Measurements from ENCODE around the gene QRICH1. TPM values are rescaled to one million over a fixed set of nuclear protein-coding genes. Genes with fewer than 3 reads are reported as not detected.

The QRICH1 gene, protein sequence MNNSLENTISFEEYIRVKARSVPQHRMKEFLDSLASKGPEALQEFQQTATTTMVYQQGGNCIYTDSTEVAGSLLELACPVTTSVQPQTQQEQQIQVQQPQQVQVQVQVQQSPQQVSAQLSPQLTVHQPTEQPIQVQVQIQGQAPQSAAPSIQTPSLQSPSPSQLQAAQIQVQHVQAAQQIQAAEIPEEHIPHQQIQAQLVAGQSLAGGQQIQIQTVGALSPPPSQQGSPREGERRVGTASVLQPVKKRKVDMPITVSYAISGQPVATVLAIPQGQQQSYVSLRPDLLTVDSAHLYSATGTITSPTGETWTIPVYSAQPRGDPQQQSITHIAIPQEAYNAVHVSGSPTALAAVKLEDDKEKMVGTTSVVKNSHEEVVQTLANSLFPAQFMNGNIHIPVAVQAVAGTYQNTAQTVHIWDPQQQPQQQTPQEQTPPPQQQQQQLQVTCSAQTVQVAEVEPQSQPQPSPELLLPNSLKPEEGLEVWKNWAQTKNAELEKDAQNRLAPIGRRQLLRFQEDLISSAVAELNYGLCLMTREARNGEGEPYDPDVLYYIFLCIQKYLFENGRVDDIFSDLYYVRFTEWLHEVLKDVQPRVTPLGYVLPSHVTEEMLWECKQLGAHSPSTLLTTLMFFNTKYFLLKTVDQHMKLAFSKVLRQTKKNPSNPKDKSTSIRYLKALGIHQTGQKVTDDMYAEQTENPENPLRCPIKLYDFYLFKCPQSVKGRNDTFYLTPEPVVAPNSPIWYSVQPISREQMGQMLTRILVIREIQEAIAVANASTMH
- total RNA-seq, result 100 to 1,000 TPM; 126 to 127 TPM

DNA sequence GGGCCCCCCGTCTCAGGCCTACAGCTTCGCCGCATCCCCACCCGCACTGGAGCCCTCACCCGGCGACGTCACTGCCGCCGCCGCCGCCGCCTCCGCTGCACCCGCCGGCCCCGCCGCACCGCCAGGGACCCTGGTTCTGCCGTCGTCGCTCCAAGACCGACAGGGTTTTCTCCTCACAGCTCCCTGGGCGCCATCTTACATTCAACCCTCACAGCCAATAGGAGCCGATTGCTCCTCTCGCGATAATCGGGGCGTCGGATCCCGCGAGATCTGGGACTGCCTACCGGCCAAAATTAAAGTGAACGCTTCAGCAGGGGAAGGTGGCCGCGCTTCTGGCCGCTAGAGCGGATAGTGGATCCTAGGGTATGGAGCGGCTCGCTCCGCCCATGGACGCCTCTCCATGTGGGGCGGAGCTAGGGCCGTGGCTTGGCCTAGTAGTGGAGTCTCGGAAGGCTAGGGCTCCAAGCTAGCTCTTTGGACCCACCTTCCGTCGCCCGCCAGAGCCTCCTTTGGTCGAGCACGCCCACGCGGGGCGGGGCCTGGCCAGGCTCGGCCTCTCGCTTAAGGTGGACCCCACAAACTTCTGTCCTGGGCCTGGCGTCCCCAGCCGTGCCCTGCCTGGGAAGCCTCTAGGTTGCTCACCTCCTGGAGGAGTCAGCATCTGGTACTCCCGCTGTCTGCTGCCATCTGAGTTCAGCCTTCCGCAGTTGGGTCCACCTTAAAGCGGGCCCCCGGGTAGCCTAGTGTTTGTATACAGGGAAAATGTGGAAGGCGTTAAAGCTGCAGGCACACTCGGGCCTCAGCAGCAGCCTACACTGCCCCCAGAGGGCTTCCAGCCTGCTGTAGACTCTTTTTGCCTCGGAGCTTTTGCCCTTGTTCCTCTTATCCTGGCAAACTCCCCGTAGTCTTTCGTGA, at the start of gene QRICH1:
Gene QRICH1, minus strand, starts transcription at position 219 of the 915 bp plus-strand sequence. CDS start 17,054 bp downstream, outside the sequence.
- Mint-ChIP-seq H3K4me3 (peak within 1 kb of the TSS; percentile 85), H3K36me3 (peaks cover 15% of the 10 kb centered on the region), H3K9me3 (no peaks in the 10 kb centered on the region), H3K27me3 (no peaks in the 10 kb centered on the region), H3K4me1 (peaks cover 28% of the 10 kb centered on the region), H3K27ac (peak within 1 kb of the TSS; percentile 93)
- DNase-seq, result peak; percentile 94

DNA sequence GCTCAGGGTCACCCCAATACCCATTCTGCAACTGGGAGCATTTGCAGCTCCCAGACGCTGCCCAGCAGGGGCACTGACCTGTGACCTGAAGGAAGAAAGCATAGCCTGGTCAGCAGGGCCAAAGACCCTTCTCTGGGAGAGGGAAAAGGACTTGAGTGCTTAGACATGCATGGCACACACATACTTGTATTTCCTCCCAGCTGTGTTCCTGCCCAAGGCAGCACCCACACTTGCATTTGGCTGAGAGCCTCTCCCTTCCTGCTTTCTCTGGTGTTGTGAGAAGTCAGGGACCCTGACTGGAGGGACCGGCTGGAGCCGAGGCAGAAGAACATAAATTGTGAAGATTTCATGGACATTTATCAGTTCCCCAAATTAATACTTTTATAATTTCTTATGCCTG, 46.2 kb upstream of the QRICH1 start:
- DNase-seq, result no peak
- Mint-ChIP-seq H3K27me3 (no peaks in the 10 kb centered on the region), H3K4me3 (no peak overlapping the region), H3K27ac (no peak overlapping the region), H3K4me1 (no peaks in the 10 kb centered on the region), H3K9me3 (no peaks in the 10 kb centered on the region), H3K36me3 (no peaks in the 10 kb centered on the region)

DNA sequence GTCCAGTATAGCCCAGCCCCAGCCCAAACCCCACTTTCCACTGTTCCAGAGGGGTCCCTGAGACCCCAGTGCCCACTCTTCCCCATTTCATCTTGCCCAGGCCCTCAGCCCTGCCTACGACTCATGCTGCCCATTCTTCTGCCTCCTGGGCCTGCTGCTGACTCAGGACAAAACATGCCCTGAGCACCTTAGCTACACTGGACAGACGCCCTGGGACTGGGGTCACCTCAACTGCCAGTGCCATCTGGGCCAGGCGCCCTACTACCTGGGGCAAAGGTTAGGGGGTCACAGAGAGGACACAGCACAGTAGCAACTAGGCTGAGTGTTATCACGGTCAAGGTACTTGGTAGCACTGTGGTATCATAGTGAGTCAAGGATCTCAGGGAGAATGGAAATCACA, 41.6 kb upstream of the QRICH1 start:
- Mint-ChIP-seq H3K36me3 (no peaks in the 10 kb centered on the region), H3K4me3 (no peak overlapping the region), H3K9me3 (no peaks in the 10 kb centered on the region), H3K27me3 (peaks cover 31% of the 10 kb centered on the region), H3K4me1 (peaks cover 8% of the 10 kb centered on the region), H3K27ac (no peak overlapping the region)
- DNase-seq, result no peak

DNA sequence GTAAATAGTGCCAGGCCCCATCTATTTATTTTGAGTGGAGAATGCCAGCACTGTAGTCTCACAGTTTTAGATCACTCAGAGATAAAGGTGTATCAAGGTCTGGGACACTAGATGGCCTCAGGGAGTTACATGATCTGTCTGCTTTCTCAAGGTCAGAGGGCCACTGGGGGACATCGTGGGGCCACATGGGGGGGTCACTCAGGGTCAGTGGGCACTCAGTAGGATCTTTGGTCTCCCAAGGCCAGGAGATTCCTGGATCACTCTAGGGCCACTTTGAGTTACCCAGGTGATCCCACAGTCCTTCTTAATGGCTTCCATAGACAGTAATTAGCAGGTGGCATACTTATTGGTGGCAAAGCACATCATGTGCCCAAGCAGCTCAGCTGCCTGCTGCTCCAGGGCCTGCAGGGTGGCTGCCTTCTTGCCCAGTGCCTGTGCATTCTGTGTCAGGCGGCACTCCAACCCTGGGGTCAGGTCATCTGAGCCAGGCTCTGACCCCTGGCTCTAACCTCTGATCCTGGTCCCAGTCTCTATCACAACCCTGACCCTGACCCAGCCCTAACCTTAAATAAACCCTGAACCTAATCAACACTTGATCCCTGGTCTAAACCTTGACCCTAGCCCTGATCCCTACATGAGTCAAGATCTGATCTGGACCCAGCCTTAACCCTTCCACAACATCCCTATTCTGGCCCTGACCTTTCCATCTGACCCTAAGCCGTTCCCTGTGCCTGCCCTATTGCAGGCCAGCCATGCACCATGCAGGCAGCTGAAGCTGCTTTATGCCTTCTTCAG, 40.8 kb upstream of the QRICH1 start:
- no peaks in the 10 kb centered on the region for H3K36me3 Mint-ChIP-seq
- no peak for DNase-seq
- H3K4me1 Mint-ChIP-seq, result peaks cover 8% of the 10 kb centered on the region
- no peak overlapping the region for H3K27ac Mint-ChIP-seq
- peaks cover 31% of the 10 kb centered on the region for H3K27me3 Mint-ChIP-seq
- no peak overlapping the region for H3K4me3 Mint-ChIP-seq
- H3K9me3 Mint-ChIP-seq, result no peaks in the 10 kb centered on the region

DNA sequence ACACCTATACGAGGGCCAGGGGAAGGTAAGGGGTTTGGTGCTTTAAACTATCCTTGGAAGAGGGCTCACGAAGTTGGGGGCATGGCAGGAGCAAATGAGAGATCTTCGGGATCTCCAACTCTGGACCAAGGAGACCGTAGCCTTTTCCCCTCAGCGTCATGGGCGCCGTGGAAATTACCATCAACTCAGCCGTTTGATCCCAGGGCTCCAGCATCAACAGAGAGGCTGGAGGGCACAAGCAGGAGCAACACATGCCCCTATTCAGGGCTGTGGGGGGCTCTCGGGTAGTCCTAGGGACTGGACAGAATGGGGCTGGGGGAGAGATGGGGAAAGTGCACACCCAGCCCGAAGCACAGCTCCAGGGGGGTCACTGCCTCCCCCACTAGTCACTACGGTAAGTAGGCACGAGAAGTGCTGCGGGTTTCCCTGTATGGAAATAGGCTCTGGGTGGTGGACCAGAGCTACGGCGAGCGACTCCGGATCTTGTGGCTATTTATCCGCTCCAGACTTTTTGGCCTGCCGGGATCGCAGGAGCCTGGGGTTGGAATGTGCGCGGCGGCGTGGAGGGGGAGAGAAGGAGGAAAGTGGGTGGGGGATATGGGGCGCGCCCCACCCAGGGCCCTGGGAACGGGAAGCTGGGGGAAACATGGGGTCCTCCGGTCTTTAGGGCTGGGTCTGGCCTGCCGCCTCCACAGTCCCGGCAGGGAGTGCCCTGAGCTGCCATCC, 39.5 kb upstream of the QRICH1 start:
- peaks cover 31% of the 10 kb centered on the region for H3K27me3 Mint-ChIP-seq
- no peaks in the 10 kb centered on the region for H3K9me3 Mint-ChIP-seq
- H3K27ac Mint-ChIP-seq, result no peak overlapping the region
- H3K36me3 Mint-ChIP-seq, result no peaks in the 10 kb centered on the region
- peak overlapping the region; percentile 14 for H3K4me3 Mint-ChIP-seq
- DNase-seq, result no peak
- peaks cover 8% of the 10 kb centered on the region for H3K4me1 Mint-ChIP-seq

DNA sequence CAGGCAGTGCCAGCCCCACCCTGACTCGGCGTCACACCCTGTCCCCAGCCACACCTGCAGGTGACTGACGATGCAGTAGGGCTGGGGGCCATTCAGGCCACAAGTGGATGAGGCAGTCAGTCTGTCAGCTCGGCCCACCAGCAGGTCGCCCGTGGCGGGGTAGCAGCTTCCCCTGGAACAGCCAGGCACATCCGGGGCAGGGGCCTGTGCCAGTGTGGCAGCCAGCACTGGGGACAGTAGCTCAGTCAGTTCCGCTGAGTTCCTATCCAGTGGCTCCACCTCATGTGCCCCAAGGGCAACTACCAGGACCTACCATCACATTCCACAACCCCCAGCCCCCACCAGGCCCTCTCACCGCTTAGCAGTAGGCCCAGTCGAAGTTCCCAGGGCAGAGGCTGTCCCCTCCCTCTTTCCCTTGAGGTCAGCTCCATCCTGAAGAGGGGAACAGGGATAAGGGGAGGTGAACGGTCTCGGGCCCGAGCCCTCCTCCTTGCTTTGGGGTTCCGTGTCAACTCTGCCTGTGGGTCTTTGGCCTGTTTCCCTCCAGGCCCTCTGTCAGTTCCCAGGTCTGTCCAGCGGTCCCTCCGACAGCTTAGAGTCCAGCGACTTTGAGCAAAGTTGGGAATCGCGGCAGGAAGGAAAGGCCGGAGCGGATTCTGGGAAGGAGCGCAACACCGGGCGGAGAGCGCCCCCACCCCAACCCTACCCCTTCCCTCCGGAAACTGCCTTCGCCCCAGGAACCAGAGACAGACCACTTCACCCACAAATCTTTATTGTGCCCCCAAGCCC, 38.8 kb upstream of the QRICH1 start, which contains the start of gene LAMB2:
Gene LAMB2, minus strand, starts transcription at position 614 of the 789 bp plus-strand sequence. Its CDS starts 183 bp downstream, at position 431.
- Mint-ChIP-seq H3K9me3 (no peaks in the 10 kb centered on the region), H3K36me3 (no peaks in the 10 kb centered on the region), H3K27ac (no peak within 1 kb of the TSS), H3K4me1 (peaks cover 8% of the 10 kb centered on the region), H3K27me3 (peaks cover 31% of the 10 kb centered on the region), H3K4me3 (peak within 1 kb of the TSS; percentile 14)
- no peak for DNase-seq

DNA sequence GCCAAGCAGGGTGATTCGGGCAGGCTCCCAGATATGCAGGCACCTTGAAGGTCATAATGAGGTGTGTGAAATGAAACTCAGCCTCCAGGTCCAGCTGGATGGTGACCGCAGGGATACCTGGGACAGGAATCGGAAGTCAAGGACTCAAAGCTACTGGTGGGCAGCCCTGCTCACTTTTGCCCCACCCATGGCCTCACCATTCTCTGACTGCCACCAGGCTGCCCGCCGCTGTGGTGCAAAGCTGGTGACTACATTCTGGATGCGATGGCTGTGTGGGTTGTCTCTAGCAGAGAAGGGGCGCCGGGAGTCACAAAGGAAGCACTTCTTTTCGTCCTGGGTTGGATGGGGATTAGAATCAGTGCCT, 38.2 kb upstream of the QRICH1 start:
- no peaks in the 10 kb centered on the region for H3K9me3 Mint-ChIP-seq
- H3K4me3 Mint-ChIP-seq, result no peak overlapping the region
- no peak overlapping the region for H3K27ac Mint-ChIP-seq
- DNase-seq, result no peak
- no peaks in the 10 kb centered on the region for H3K36me3 Mint-ChIP-seq
- peaks cover 31% of the 10 kb centered on the region for H3K27me3 Mint-ChIP-seq
- H3K4me1 Mint-ChIP-seq, result peaks cover 8% of the 10 kb centered on the region

DNA sequence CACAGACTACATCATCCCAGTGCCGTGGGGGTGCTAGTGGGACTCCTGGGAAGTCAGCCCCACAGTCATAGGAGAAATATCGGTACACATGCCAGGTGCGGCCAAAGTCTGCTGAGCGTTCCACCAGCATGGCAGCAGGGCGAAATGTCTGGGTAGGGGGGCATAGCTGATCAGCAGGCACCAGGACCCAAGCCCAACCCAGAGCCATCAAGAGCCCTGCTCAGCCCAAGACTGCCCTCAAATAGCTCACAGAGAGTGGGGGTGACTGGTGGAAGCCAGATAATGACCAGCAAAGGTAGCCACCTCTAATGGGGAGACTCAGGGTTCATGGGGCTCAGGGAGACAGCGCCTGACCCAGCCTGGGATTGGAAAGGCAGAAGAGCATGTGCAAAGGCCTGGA, 37.7 kb upstream of the QRICH1 start:
- Mint-ChIP-seq H3K27ac (no peak overlapping the region), H3K4me3 (no peak overlapping the region), H3K27me3 (peaks cover 31% of the 10 kb centered on the region), H3K9me3 (no peaks in the 10 kb centered on the region), H3K4me1 (peaks cover 8% of the 10 kb centered on the region), H3K36me3 (no peaks in the 10 kb centered on the region)
- DNase-seq, result no peak

DNA sequence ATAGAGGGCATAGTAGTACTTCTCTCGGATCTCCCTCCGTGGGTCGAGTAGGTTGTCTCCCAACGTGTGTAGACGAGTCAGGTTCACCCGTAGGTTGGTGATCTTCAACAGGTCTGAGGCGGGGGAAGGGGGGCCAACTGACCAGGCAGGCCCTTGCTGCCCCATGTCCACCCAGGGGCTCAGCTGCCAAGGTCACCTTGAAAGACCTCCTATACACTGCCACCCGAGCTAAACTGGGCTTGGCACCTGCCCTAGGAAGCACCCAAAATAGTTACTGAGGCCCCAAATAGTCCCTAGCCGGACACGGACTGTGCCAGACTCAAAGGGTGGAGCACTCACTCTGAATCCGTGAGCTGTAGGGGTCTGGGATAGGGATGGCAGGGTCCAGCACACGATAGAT, 37.2 kb upstream of the QRICH1 start:
- H3K27ac Mint-ChIP-seq, result no peak overlapping the region
- H3K9me3 Mint-ChIP-seq, result no peaks in the 10 kb centered on the region
- H3K4me1 Mint-ChIP-seq, result peaks cover 8% of the 10 kb centered on the region
- no peaks in the 10 kb centered on the region for H3K36me3 Mint-ChIP-seq
- H3K27me3 Mint-ChIP-seq, result peaks cover 31% of the 10 kb centered on the region
- no peak for DNase-seq
- no peak overlapping the region for H3K4me3 Mint-ChIP-seq

DNA sequence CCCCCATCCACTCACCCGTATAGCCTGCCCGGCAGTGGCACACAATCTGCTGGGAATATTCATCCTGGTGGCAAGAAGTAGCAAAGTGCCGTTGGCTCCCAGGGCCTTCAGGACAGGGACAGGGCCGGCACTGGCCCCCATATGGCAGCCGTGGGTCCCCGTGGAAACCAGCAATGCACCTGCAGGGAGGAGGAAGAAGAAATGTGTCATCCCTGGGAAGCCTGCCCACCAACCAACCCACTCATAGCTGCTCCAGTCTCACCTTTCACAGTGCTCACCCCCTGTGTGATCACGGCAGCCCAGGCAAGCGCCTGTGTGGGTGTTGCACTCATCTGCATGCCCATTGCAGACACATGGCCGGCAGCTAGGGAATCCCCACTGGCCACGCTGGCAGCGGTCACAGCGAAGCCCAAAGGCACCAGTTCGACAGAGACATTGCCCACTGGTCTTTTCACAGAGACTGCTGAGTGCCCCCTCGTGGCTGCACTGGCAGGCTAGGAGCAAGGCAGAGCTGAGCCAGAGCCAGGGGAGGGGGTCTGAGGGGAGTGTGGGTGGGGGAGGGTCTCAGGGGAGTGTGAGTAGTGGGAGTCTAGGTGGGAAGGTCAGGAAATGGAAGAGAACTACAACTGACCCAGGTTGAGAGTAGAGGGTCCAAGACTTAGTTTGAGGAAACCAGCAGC, 31.3 kb upstream of the QRICH1 start:
- no peak overlapping the region for H3K4me3 Mint-ChIP-seq
- H3K27me3 Mint-ChIP-seq, result no peaks in the 10 kb centered on the region
- DNase-seq, result no peak
- no peaks in the 10 kb centered on the region for H3K9me3 Mint-ChIP-seq
- H3K27ac Mint-ChIP-seq, result no peak overlapping the region
- no peaks in the 10 kb centered on the region for H3K36me3 Mint-ChIP-seq
- peaks cover 10% of the 10 kb centered on the region for H3K4me1 Mint-ChIP-seq

DNA sequence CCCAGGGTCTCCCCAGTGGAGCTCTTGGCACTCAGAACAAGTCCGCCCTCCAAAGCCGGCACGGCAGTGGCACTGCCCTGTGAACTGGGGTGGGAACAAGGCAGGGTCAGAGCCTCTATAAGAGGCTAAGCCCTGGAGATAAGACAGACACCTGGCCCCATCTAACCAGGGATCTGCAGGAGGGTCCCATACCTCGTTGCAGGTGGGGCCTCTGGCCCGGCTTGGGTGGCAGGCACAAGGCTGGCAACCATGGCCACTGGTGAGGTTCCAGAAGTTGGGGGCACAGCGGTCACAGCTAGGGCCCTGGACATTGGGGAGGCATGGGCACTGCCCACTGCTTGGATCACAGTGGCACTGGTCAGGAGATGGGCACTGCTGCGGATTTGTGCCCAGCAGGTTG, 30.3 kb upstream of the QRICH1 start:
- Mint-ChIP-seq H3K9me3 (no peaks in the 10 kb centered on the region), H3K27ac (no peak overlapping the region), H3K36me3 (no peaks in the 10 kb centered on the region), H3K27me3 (no peaks in the 10 kb centered on the region), H3K4me3 (no peak overlapping the region), H3K4me1 (peaks cover 14% of the 10 kb centered on the region)
- DNase-seq, result no peak

DNA sequence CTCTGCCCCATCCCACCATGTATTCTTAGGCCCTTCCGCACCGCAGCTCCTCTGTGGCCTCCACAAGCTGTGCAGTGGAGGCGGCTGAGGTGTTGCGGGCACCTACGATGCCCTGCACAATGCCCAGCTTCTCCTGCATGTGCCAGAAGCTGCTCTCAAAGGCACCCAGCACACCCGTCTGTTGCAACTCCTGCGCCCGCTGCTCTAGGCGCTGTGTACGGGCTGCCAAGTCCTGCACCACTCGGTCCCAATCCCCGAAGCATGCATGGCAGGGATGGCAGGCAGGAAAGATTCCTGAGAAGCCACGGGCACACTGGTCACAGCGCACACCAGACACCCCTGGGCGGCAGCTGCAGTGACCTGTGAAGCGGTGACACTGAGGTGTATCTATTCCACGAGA, 29.8 kb upstream of the QRICH1 start:
- Mint-ChIP-seq H3K9me3 (no peaks in the 10 kb centered on the region), H3K27me3 (no peaks in the 10 kb centered on the region), H3K4me1 (peaks cover 18% of the 10 kb centered on the region), H3K27ac (no peak overlapping the region), H3K36me3 (peaks cover 4% of the 10 kb centered on the region), H3K4me3 (no peak overlapping the region)
- no peak for DNase-seq
